ENCODE results near the gene THAP7. TPM values are rescaled to one million over a fixed set of nuclear protein-coding genes. Genes with fewer than 3 reads are reported as not detected.
A peak's percentile ranks its signal among the peaks of the same experiment; 100 is the strongest.

THAP7 gene
- total and polyA plus RNA-seq, 9 of the 15 experiments (the other 6 are each of a cell fraction or from before 2014, with no cell fraction given): 7.9 to 263 (median 84.1) TPM

DNA sequence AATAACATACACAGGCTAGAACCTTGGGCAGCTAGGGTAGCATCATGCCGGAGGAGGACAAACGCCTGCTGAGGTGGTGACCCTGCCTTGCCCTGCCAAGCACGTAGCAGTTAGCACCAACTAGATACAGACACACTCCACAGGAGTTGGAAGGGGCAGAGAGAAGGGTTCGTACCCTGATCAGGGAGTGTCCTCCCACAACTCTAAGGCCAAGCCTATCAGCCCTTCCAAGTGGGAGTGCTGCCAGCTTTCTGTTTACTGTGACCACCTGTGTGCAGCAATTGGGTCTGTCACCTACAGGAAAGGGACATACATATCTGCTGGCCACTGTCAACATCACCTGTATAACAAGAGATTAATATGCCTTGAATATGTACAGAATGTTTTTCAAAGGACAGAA, 1.9 kb upstream of the THAP7 start (continued):
- TF ChIP-seq, protein P1, sequence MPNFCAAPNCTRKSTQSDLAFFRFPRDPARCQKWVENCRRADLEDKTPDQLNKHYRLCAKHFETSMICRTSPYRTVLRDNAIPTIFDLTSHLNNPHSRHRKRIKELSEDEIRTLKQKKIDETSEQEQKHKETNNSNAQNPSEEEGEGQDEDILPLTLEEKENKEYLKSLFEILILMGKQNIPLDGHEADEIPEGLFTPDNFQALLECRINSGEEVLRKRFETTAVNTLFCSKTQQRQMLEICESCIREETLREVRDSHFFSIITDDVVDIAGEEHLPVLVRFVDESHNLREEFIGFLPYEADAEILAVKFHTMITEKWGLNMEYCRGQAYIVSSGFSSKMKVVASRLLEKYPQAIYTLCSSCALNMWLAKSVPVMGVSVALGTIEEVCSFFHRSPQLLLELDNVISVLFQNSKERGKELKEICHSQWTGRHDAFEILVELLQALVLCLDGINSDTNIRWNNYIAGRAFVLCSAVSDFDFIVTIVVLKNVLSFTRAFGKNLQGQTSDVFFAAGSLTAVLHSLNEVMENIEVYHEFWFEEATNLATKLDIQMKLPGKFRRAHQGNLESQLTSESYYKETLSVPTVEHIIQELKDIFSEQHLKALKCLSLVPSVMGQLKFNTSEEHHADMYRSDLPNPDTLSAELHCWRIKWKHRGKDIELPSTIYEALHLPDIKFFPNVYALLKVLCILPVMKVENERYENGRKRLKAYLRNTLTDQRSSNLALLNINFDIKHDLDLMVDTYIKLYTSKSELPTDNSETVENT (CRISPR knock-in tag; IDR thresholded peaks at IDR 0.05): no peak; the same call in 1 of the 2 replicates
- TF ChIP-seq, protein P2, sequence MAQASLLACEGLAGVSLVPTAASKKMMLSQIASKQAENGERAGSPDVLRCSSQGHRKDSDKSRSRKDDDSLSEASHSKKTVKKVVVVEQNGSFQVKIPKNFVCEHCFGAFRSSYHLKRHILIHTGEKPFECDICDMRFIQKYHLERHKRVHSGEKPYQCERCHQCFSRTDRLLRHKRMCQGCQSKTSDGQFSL (CRISPR knock-in tag; IDR thresholded peaks at IDR 0.05): no peak
- TF ChIP-seq, protein P2 (tag; IDR thresholded peaks at IDR 0.05): 0 out of 4 replicates have a peak, but pooled peaks of 1 of the 2 experiments have one; percentile 14
- 0 out of 2 replicates have a peak, but pooled peaks have one; percentile 6 for TF ChIP-seq JUND (IDR thresholded peaks at IDR 0.05; ENCODE audit: borderline replicate concordance, low read depth, low read length)
- no peak for TF ChIP-seq JUND (tag; IDR thresholded peaks at IDR 0.05; ENCODE audit: borderline replicate concordance, low read depth, low read length)
- 0 out of 2 replicates have a peak, but pooled peaks have one; percentile 50 for TF ChIP-seq OTX1 (CRISPR knock-in tag; IDR thresholded peaks at IDR 0.05)
- TF ChIP-seq ZFP36 (IDR thresholded peaks at IDR 0.05; ENCODE audit: low read depth, low read length, partially characterized antibody): no peak
- TF ChIP-seq, protein P3, sequence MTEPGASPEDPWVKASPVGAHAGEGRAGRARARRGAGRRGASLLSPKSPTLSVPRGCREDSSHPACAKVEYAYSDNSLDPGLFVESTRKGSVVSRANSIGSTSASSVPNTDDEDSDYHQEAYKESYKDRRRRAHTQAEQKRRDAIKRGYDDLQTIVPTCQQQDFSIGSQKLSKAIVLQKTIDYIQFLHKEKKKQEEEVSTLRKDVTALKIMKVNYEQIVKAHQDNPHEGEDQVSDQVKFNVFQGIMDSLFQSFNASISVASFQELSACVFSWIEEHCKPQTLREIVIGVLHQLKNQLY (CRISPR knock-in tag; conservative IDR thresholded peaks at IDR 0.05): peak in 1 of 2 experiments; percentile 42; a peak in 1 of 4 replicates
- TF ChIP-seq, protein P4, sequence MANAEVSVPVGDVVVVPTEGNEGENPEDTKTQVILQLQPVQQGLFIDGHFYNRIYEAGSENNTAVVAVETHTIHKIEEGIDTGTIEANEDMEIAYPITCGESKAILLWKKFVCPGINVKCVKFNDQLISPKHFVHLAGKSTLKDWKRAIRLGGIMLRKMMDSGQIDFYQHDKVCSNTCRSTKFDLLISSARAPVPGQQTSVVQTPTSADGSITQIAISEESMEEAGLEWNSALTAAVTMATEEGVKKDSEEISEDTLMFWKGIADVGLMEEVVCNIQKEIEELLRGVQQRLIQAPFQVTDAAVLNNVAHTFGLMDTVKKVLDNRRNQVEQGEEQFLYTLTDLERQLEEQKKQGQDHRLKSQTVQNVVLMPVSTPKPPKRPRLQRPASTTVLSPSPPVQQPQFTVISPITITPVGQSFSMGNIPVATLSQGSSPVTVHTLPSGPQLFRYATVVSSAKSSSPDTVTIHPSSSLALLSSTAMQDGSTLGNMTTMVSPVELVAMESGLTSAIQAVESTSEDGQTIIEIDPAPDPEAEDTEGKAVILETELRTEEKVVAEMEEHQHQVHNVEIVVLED (CRISPR knock-in tag; IDR thresholded peaks at IDR 0.05): 0 out of 2 replicates have a peak, but pooled peaks have one; percentile 22
- peak; percentile 30 for TF ChIP-seq WHSC1 (IDR thresholded peaks at IDR 0.05; ENCODE audit: low read length)
- TF ChIP-seq SIN3A (IDR thresholded peaks at IDR 0.05; ENCODE audit: borderline replicate concordance in 2 of 2, control insufficient read depth in 1 of 2, low read depth in 2 of 2, low read length in 2 of 2): no peak
- 0 out of 2 replicates have a peak, but pooled peaks have one; percentile 14 for TF ChIP-seq E2F3 (CRISPR knock-in tag; IDR thresholded peaks at IDR 0.05)
- no peak for TF ChIP-seq ZNF174 (CRISPR knock-in tag; IDR thresholded peaks at IDR 0.05)
- TF ChIP-seq RBBP5 (IDR thresholded peaks at IDR 0.05; ENCODE audit: borderline replicate concordance, insufficient read depth, low read length, poor library complexity, severe bottlenecking): peak; percentile 29
- no peak for TF ChIP-seq MCM3 (IDR thresholded peaks at IDR 0.05)
- TF ChIP-seq ZNF134 (CRISPR knock-in tag; conservative IDR thresholded peaks at IDR 0.05): peak; percentile 86
- TF ChIP-seq NR4A1 (CRISPR knock-in tag; IDR thresholded peaks at IDR 0.05): peak; percentile 53; the same call in 1 of the 2 replicates
- no peak for TF ChIP-seq NR4A1 (tag; IDR thresholded peaks at IDR 0.05)
- peak in 1 of 2 experiments; percentile 17; a peak in 1 of 4 replicates for TF ChIP-seq RAD21 (CRISPR knock-in tag; conservative IDR thresholded peaks at IDR 0.05 in 1 of 2, IDR thresholded peaks at IDR 0.05 in 1 of 2)
- 0 out of 2 replicates have a peak, but pooled peaks have one; percentile 45 for TF ChIP-seq NR2F6 (CRISPR knock-in tag; IDR thresholded peaks at IDR 0.05)
- no peak for TF ChIP-seq ZNF75A (CRISPR knock-in tag; IDR thresholded peaks at IDR 0.05)
